Measurements from ENCODE around the gene PTN. TPM values are rescaled to one million over a fixed set of nuclear protein-coding genes. Genes with fewer than 3 reads are reported as not detected.

The PTN gene
- total and polyA plus RNA-seq, 12 donors, result 6.6 to 23.0 (median 12.9) TPM

DNA sequence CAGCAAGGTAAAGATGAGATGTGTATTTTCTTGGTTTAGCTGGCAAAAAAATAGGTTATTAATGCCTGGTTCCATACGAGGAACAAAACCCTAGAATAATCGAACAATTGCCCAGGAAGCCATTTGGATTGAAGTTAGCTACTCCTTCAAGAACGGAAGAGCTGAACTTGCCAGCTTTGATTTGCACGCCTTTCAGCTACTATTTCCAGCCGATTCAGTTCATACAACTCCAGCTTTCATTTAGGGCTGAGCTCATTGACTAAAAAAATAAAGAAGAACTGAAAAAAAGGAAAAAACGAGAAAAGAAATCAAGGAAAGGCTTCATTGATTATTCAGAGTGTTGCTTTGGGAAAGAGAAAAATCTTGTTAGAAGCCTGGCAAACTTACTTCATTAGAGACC, 60.4 kb downstream of the PTN start:
- Histone ChIP-seq H3K4me1 (no peaks in the 10 kb centered on the region), H3K36me3 (no peaks in the 10 kb centered on the region), H3K27ac (no peak overlapping the region), H3K4me3 (no peak overlapping the region), H3K27me3 (no peaks in the 10 kb centered on the region), H3K9me3 (no peaks in the 10 kb centered on the region)
- WGBS, 2 donors, result 75 to 82% methylated on average over 6 of the region's 6 CpGs
- ATAC-seq (no peak), DNase-seq (no peak)
- TF ChIP-seq, protein P1, sequence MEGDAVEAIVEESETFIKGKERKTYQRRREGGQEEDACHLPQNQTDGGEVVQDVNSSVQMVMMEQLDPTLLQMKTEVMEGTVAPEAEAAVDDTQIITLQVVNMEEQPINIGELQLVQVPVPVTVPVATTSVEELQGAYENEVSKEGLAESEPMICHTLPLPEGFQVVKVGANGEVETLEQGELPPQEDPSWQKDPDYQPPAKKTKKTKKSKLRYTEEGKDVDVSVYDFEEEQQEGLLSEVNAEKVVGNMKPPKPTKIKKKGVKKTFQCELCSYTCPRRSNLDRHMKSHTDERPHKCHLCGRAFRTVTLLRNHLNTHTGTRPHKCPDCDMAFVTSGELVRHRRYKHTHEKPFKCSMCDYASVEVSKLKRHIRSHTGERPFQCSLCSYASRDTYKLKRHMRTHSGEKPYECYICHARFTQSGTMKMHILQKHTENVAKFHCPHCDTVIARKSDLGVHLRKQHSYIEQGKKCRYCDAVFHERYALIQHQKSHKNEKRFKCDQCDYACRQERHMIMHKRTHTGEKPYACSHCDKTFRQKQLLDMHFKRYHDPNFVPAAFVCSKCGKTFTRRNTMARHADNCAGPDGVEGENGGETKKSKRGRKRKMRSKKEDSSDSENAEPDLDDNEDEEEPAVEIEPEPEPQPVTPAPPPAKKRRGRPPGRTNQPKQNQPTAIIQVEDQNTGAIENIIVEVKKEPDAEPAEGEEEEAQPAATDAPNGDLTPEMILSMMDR (IDR thresholded peaks at IDR 0.05), result no peak
- intact Hi-C loops (cut with DNase I), result loop anchor here in 1 of 10 donors (2.0 kb wide), 1 partner anchor 14 kb away; no protein-coding TSS in a partner anchor

DNA sequence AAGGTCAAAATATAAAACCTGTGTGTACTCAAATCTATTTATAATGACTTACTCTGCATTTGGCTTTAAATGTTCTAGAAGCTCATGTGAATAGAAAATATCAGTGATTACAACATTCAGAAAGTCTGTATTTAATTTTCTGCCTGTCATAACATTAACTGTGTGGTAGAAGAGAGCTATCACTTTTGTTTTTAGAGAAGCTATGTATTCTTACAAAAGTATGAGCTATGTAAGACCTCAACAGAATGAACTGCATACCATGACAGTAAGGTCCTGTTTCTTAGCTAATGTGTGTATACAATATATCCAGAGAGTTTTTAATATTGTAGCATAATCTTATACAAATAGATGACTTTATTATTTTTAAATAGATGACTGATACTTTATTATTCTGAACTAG, 61.5 kb downstream of the PTN start:
- intact Hi-C loops (cut with DNase I), result loop anchor here in 1 of 10 donors (2.0 kb wide), 1 partner anchor 15 kb away; no protein-coding TSS in a partner anchor
- TF ChIP-seq, protein P1 (IDR thresholded peaks at IDR 0.05), result no peak
- no peak overlapping the region for H3K27ac ChIP-seq

DNA sequence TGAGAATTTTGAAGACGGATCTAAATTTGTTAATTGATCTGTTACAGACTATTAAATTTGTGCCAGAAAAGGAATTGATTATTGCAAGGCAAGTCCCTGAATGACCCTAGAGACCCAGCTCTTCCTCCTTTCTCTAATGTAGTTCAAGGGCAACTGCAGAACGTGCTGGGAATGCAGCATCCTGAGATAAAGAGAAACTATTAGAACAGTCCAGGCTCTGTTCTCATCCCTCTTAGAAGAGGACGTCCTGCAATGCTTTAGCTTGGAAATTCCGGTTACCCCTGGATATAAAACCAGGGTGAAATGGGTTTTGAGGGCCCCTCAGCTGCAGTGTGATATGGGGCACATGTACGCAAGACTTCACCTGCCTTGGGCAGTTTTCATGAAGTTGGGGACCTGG, 67.3 kb downstream of the PTN start:
- TF ChIP-seq, protein P1 (IDR thresholded peaks at IDR 0.05), result no peak
- H3K27me3 ChIP-seq, result no peaks in the 10 kb centered on the region
- no peak overlapping the region for H3K27ac ChIP-seq
- no peaks in the 10 kb centered on the region for H3K4me1 ChIP-seq
- intact Hi-C loops (cut with DNase I), result no loop called here
- WGBS, 2 donors, result 65 to 68% methylated on average over 5 of the region's 5 CpGs
- no peaks in the 10 kb centered on the region for H3K36me3 ChIP-seq
- no peak for DNase-seq
- H3K9me3 ChIP-seq, result peaks cover 0 to 4% (median 0%) of the 10 kb centered on the region in 11 donors
- no peak overlapping the region for H3K4me3 ChIP-seq
- no peak for ATAC-seq

More for the DNA sequence above, 61.5 kb downstream of the PTN start:
- no peaks in the 10 kb centered on the region for H3K4me1 ChIP-seq
- H3K9me3 ChIP-seq, result no peaks in the 10 kb centered on the region
- ATAC-seq, result no peak
- no peaks in the 10 kb centered on the region for H3K36me3 ChIP-seq
- H3K4me3 ChIP-seq, result no peak overlapping the region
- DNase-seq, result no peak
- H3K27me3 ChIP-seq, result no peaks in the 10 kb centered on the region

DNA sequence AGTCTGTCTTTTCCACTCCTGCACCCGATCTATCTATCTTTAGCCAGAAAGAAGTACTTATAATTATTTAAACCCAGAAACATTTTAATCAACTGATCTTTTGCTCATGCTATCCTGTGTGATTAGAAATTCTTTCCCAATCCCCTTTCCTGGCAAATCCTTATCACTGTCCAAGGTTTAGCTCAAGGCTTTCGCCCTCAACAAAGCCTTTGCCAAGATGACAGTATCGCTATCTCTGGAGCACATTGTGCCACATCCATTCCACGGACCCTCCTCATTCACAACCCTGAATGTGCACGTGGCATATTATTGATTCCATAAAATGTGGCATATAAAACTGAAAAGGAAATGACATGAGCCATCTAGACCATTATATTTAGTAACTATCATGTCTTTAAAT, 71.3 kb downstream of the PTN start:
- no peaks in the 10 kb centered on the region for H3K4me1 ChIP-seq
- TF ChIP-seq, protein P1 (IDR thresholded peaks at IDR 0.05), result no peak
- ATAC-seq (no peak), DNase-seq (no peak)
- no peaks in the 10 kb centered on the region for H3K27me3 ChIP-seq
- intact Hi-C loops (cut with DNase I), result no loop called here
- H3K27ac ChIP-seq, result no peak overlapping the region
- H3K36me3 ChIP-seq, result no peaks in the 10 kb centered on the region
- WGBS, 2 donors, result 83 to 90% methylated on average over 5 of the region's 5 CpGs
- peaks cover 0 to 4% (median 0%) of the 10 kb centered on the region in 11 donors for H3K9me3 ChIP-seq
- H3K4me3 ChIP-seq, result no peak overlapping the region

Measured in heart right ventricle (tissue), 16 donors.